Progenitor cell of endocrine pancreas (in vitro differentiated cells): ENCODE data around the gene CPSF7. TPM values are rescaled to one million over a fixed set of nuclear protein-coding genes. Genes with fewer than 3 reads are reported as not detected.

Experiments used
- DNase-seq: peaks from one replicate; pipeline ENCODE4 v3.0.0; 2021; ENCODE audit warnings: low spot score; ENCODE audit not compliant: unreplicated experiment
- H3K27ac Mint-ChIP-seq: 2 replicates; pipeline ENCODE4 v1.8.0; 2021; ENCODE audit warnings: mild to moderate bottlenecking, moderate library complexity, mixed read lengths
- H3K27me3 Mint-ChIP-seq: 2 replicates; pipeline ENCODE4 v1.8.0; 2021; ENCODE audit warnings: mixed read lengths
- H3K36me3 Mint-ChIP-seq: 2 replicates; pipeline ENCODE4 v1.8.0; 2022; ENCODE audit warnings: mixed read lengths; ENCODE audit not compliant: insufficient read depth
- H3K4me1 Mint-ChIP-seq: 2 replicates; pipeline ENCODE4 v1.8.0; 2021; ENCODE audit warnings: low read depth, mixed read lengths
- H3K4me3 Mint-ChIP-seq: 2 replicates; pipeline ENCODE4 v1.8.0; 2021; ENCODE audit warnings: low read depth, mild to moderate bottlenecking, moderate library complexity, mixed read lengths
- H3K9me3 Mint-ChIP-seq: 2 replicates; pipeline ENCODE4 v1.8.0; 2021; ENCODE audit warnings: low read depth, mixed read lengths
- total RNA-seq: library from RNA; stranded (reverse); gene quantifications from 2 replicates; pipeline ENCODE4 v1.2.1, GENCODE V29; 2021
- TF ChIP-seq, protein P1 (sequence below): fragments of 200-600 bp; sonication (generic); IDR thresholded peaks from one replicate; pipeline ENCODE4 v1.5.0; 2021; ENCODE audit warnings: antibody characterized with exemption, mild to moderate bottlenecking; ENCODE audit not compliant: unreplicated experiment

CPSF7 gene
- total RNA-seq, 1 donor from 2014 or later, result 134 TPM

DNA sequence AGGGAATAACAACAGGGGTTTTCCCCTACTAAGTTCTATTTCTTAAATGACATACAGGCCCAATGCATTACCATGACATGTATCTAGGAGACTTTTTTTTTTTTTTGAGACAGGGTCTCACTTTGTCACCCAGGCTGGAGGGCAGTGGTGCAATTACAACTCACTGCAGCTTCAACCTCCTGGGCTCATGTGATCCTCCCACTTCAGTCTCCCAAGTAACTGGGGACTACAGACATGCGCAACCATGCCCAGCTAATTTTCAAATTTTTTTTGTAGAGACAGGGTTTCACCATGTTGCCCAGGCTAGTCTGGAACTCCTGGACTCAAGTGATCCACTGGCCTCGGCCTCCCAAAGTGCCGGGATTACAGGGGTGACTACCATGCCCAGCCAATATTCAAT, 7.5 kb downstream of the CPSF7 start:
- Mint-ChIP-seq H3K4me1 (peaks cover 2% of the 10 kb centered on the region), H3K9me3 (no peaks in the 10 kb centered on the region), H3K27me3 (no peaks in the 10 kb centered on the region), H3K4me3 (no peak overlapping the region), H3K27ac (no peak overlapping the region), H3K36me3 (peaks cover 36% of the 10 kb centered on the region)
- no peak for DNase-seq
- TF ChIP-seq, protein P1, sequence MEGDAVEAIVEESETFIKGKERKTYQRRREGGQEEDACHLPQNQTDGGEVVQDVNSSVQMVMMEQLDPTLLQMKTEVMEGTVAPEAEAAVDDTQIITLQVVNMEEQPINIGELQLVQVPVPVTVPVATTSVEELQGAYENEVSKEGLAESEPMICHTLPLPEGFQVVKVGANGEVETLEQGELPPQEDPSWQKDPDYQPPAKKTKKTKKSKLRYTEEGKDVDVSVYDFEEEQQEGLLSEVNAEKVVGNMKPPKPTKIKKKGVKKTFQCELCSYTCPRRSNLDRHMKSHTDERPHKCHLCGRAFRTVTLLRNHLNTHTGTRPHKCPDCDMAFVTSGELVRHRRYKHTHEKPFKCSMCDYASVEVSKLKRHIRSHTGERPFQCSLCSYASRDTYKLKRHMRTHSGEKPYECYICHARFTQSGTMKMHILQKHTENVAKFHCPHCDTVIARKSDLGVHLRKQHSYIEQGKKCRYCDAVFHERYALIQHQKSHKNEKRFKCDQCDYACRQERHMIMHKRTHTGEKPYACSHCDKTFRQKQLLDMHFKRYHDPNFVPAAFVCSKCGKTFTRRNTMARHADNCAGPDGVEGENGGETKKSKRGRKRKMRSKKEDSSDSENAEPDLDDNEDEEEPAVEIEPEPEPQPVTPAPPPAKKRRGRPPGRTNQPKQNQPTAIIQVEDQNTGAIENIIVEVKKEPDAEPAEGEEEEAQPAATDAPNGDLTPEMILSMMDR, result no peak

DNA sequence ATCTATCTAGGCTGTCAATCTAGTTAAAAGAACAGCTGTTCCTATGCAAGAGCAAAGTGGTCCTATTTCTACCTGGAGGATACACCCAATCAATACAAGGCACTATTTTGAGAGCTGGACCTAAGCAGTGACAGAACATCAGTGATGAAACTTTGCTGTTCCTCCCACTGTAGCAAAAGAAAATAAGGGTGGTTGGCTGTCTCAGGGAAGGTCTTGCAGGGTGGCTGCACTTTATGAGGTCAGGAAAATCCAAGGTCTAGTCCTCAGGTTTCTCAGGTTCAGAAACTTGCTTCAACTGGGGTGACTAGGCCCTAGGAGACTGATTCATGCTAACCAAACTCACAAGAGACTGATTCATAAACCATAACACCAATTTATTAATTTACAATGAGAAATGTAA, 11.6 kb downstream of the CPSF7 start:
- H3K27me3 Mint-ChIP-seq, result no peaks in the 10 kb centered on the region
- H3K27ac Mint-ChIP-seq, result peak overlapping the region; percentile 57
- no peaks in the 10 kb centered on the region for H3K9me3 Mint-ChIP-seq
- TF ChIP-seq, protein P1, result no peak
- H3K36me3 Mint-ChIP-seq, result peaks cover 37% of the 10 kb centered on the region
- no peak for DNase-seq
- H3K4me1 Mint-ChIP-seq, result no peaks in the 10 kb centered on the region
- no peak overlapping the region for H3K4me3 Mint-ChIP-seq

DNA sequence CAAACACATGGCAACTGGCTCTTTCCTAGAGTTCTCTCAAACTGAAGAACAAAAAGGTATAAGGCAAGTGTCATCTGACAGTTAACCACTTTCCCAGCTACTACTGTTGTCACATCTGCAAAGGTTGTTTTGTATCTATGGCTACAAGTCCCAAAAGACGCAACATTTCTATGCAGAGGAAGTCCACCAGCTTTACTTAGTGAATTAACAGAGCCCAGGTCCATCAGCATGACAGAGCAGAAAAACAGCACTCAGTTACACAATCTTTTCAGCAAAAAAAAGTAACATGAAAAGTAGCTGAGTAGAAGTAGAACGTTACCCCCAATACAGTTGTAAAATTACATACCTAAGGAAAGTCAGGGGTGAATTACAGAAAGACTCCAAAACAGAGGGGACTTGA, 12.1 kb downstream of the CPSF7 start:
- Mint-ChIP-seq H3K27ac (peak overlapping the region; percentile 57), H3K4me3 (no peak overlapping the region), H3K9me3 (no peaks in the 10 kb centered on the region), H3K36me3 (peaks cover 37% of the 10 kb centered on the region), H3K27me3 (no peaks in the 10 kb centered on the region), H3K4me1 (no peaks in the 10 kb centered on the region)
- DNase-seq, result no peak
- TF ChIP-seq, protein P1, result no peak

DNA sequence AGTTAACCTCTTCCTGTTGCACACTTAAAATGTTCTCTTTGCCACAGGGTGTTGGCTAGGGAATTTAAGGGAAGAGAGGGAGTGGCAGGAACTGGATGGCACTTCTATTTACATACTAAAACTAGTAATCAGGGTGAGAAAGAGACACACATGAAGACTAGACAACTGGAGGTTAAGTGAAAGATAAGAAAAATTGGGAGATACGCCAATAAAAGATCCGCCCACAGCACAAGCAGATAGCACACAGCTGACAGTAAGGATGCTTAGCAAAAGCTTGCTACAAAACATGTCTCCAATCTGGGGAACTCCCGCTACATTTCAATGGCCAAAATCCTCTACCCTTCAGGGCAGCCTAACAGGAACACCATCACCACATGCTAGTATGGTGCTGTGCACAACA, 12.8 kb downstream of the CPSF7 start:
- TF ChIP-seq, protein P1, result no peak
- Mint-ChIP-seq H3K4me1 (no peaks in the 10 kb centered on the region), H3K4me3 (no peak overlapping the region), H3K27ac (no peak overlapping the region), H3K36me3 (peaks cover 36% of the 10 kb centered on the region), H3K27me3 (no peaks in the 10 kb centered on the region), H3K9me3 (no peaks in the 10 kb centered on the region)
- DNase-seq, result no peak

DNA sequence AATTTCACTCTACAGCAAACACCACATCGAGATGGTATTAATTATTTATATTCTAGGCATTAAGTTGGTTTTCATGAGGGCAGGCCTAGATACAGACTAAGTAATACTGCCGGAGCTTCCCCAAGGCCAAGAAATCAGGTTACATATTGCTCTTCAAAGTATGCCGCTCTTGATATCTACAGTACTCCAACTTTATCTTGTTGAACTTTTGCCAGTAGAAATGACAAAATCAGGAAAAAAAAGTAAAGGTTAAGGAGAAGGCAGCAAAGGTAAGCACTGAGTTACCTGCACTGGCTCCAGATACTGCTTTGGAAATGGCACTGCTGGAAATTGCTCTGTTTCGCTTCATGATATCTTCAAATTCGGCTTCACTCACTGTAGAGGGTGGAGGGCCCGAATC, 14.4 kb downstream of the CPSF7 start:
- H3K9me3 Mint-ChIP-seq, result no peaks in the 10 kb centered on the region

More for the DNA sequence above, 14.4 kb downstream of the CPSF7 start:
- Mint-ChIP-seq H3K4me3 (no peak overlapping the region), H3K27me3 (no peaks in the 10 kb centered on the region), H3K36me3 (peaks cover 37% of the 10 kb centered on the region), H3K4me1 (no peaks in the 10 kb centered on the region), H3K27ac (no peak overlapping the region)
- TF ChIP-seq, protein P1, result no peak
- DNase-seq, result no peak
